Measurements from ENCODE around the gene TIAM1.

DNA sequence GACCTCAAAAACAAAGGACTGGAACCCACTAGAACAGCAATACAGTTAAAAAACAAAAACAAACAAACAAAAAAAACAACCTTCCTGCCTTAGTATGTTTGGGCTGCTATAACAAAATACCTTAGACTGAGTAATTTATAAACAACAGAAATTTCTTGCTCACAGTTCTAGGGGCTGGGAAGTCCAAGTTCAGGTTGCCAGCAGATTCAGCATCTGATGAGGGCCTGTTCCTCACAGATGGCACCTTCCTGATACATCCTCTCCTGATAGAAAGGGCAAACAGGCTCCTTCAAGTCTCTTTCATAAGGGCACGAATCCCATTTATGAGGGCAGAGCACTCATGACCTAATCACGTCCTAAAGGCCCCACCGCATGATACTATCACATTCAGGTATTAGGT lies 55.9 kb downstream of the TIAM1 start:
- TF ChIP-seq, protein P1, sequence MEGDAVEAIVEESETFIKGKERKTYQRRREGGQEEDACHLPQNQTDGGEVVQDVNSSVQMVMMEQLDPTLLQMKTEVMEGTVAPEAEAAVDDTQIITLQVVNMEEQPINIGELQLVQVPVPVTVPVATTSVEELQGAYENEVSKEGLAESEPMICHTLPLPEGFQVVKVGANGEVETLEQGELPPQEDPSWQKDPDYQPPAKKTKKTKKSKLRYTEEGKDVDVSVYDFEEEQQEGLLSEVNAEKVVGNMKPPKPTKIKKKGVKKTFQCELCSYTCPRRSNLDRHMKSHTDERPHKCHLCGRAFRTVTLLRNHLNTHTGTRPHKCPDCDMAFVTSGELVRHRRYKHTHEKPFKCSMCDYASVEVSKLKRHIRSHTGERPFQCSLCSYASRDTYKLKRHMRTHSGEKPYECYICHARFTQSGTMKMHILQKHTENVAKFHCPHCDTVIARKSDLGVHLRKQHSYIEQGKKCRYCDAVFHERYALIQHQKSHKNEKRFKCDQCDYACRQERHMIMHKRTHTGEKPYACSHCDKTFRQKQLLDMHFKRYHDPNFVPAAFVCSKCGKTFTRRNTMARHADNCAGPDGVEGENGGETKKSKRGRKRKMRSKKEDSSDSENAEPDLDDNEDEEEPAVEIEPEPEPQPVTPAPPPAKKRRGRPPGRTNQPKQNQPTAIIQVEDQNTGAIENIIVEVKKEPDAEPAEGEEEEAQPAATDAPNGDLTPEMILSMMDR (conservative IDR thresholded peaks at IDR 0.05), result no peak
- TF ChIP-seq EZH2 (IDR thresholded peaks at IDR 0.05; ENCODE audit: low read depth), result no peak

Data from PC-9 (cell line).